Adrenal gland (tissue), 12 donors: Measurements from ENCODE around the gene ROBO2. TPM values are rescaled to one million over a fixed set of nuclear protein-coding genes. Genes with fewer than 3 reads are reported as not detected.

Experiments used
- DNase-seq, 7 donors: peaks; one replicate each; pipeline ENCODE4 v3.0.0-alpha.2; 2019 to 2020
- H3K27ac ChIP-seq, 5 donors: fragments of 200-600 bp; sonication (generic) in 4 of 5; 1 replicate in 3 of 5; 2 replicates in 2 of 5; pipeline versions ENCODE4 v1.5.1 to v1.8.0; 2016 to 2020; ENCODE audit warnings: mild to moderate bottlenecking in 1 of 5
- H3K27me3 ChIP-seq: fragments of 200-600 bp; 2 replicates; pipeline ENCODE4 v1.8.0; 2021
- H3K36me3 ChIP-seq, 2 donors: fragments of 200-600 bp; replicated peaks in 1 of 2; 1 replicate in 1 of 2; 2 replicates in 1 of 2; pipeline versions ENCODE4 v1.5.1 to v1.8.0; 2018 to 2022
- H3K4me1 ChIP-seq, 2 donors: fragments of 200-600 bp; replicated peaks in 1 of 2; 1 replicate in 1 of 2; 2 replicates in 1 of 2; pipeline versions ENCODE4 v1.5.1 to v1.8.0; 2018 to 2021
- H3K4me3 ChIP-seq, 4 donors: fragments of 200-600 bp; sonication (generic) in 3 of 4; one replicate each; pipeline ENCODE4 v1.5.1; 2016 to 2018
- H3K9me3 ChIP-seq, 3 donors: fragments of 200-600 bp; sonication (generic) in 1 of 3; replicated peaks in 1 of 3; 1 replicate in 2 of 3; 2 replicates in 1 of 3; pipeline versions ENCODE4 v1.5.1 to v1.8.0; 2016 to 2021
- POLR2A ChIP-seq, 2 donors: fragments of 450-650 bp; IDR thresholded peaks; one replicate each; pipeline ENCODE4 v1.6.1; 2017; ENCODE audit warnings: antibody characterized with exemption in 2 of 2, mild to moderate bottlenecking in 2 of 2, moderate library complexity in 1 of 2
- WGBS, 4 donors: extraction: QIAGEN DNeasy Blood & Tissue Kit in 2 of 4; methylation state at CpG; one replicate each; pipeline versions ENCODE4 v1.1.5 to v1.1.7; 2013 to 2017; 5-methylcytosine and 5-hydroxymethylcytosine counted together
- intact Hi-C, 2 donors: fragments of 100-400 bp; cut with DNase I; formaldehyde crosslinking; loops; one replicate each; pipeline versions ENCODE4 v1.14.1 to v1.15.0; 2022 to 2023
- polyA plus RNA-seq, 3 donors: library from polyadenylated mRNA; stranded (reverse); fragments of 200-250 nt in 2 of 3; fragments of 350-450 nt in 1 of 3; fragmentation: Illumina TruSeq in 1 of 3; extraction: RNeasy Lipid Tissue Mini Kit (QIAGEN cat#74804) in 1 of 3; gene quantifications; one replicate each; pipeline ENCODE4 v1.2.3, GENCODE V29; 2013 to 2014
- total RNA-seq, 9 donors: library from RNA; depleted of rRNA in 4 of 9; stranded (reverse); fragments of >200 nt in 4 of 9; fragments of 120-200 nt in 1 of 9; fragmentation: NEBNext Ultra II Directional in 1 of 9; extraction: Animal tissue kit (Norgen Biotek cat#: 25700) in 1 of 9; gene quantifications; one replicate each; pipeline versions ENCODE4 v1.1.0 to v1.2.4, GENCODE V29; 2013 to 2023
- TF ChIP-seq, protein P1 (sequence below), 6 experiments: fragments of 450-650 bp in 4 of 6; fragments of 200-600 bp in 2 of 6; sonication (generic) in 1 of 6; IDR thresholded peaks; 1 replicate in 5 of 6; 2 replicates in 1 of 6; pipeline versions ENCODE4 v1.5.1 to v1.8.0; 2016 to 2021; ENCODE audit warnings: antibody characterized with exemption in 6 of 6, mild to moderate bottlenecking in 2 of 6, moderate library complexity in 1 of 6
- donor health status: healthy with polysubstance abuse.
- donor health status: Bipolar disorder and iron deficiency.
- donor health status: DM: yes; HTN: yes; CAD: no.
- donor health status: DM: no; HTN: no; CAD: no.
- donor health status: DM: no; HTN: no; CAD: no.
- donor health status: DM: yes; HTN: yes; CAD: no.

Gene ROBO2
- total and polyA plus RNA-seq, 12 donors: 0.30 to 9.9 (median 2.5) TPM; not detected in 1

DNA sequence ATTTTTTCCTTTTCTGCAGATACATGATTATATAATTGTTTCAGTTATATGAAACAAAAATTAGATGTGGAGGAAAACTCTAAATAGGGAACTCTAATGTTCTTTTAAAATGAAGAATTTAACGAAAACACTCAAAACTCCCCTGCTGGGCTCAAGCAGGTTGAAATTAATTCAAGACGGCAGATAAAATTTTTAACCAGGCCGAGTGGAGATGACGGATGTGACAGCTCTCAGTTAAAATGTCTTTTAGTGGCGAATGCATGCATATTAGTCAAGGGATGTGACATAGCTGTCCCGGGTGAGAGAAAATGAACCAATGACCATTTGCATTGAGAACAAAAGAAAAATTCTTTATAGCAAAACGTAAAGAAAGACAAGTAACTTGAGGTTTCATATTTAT, 110.1 kb downstream of the ROBO2 start:
- 77 to 80% (median 78%) methylated on average over 7 of the region's 7 CpGs for WGBS, 4 donors
- no peak overlapping the region for H3K4me3 ChIP-seq
- intact Hi-C loops: no loop called here

DNA sequence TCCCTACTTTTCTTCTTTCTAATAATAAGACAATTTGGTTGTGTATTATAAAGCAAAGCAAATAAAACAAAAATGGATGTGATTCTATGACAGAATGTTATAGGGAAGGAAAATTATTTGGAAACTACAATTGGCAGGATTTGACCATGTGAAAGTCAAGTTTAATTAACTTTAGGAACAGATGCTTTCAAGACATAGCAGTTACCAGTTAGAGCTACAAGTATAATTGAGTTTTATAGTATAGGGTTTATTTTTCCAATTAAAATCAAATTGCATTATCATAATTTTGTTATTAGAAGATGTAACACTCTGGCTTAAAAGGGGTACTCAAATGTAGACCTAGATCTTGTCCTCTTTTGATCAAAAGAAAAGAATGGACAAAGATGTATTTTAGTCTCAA, 110.9 kb downstream of the ROBO2 start:
- intact Hi-C loops: no loop called here
- no peaks in the 10 kb centered on the region for H3K27me3 ChIP-seq

More for the DNA sequence above, 110.1 kb downstream of the ROBO2 start:
- Histone ChIP-seq H3K9me3 (no peaks in the 10 kb centered on the region), H3K4me1 (no peaks in the 10 kb centered on the region), H3K27ac (no peak overlapping the region), H3K36me3 (no peaks in the 10 kb centered on the region), H3K27me3 (no peaks in the 10 kb centered on the region)
- no peak for DNase-seq
- TF ChIP-seq, protein P1, sequence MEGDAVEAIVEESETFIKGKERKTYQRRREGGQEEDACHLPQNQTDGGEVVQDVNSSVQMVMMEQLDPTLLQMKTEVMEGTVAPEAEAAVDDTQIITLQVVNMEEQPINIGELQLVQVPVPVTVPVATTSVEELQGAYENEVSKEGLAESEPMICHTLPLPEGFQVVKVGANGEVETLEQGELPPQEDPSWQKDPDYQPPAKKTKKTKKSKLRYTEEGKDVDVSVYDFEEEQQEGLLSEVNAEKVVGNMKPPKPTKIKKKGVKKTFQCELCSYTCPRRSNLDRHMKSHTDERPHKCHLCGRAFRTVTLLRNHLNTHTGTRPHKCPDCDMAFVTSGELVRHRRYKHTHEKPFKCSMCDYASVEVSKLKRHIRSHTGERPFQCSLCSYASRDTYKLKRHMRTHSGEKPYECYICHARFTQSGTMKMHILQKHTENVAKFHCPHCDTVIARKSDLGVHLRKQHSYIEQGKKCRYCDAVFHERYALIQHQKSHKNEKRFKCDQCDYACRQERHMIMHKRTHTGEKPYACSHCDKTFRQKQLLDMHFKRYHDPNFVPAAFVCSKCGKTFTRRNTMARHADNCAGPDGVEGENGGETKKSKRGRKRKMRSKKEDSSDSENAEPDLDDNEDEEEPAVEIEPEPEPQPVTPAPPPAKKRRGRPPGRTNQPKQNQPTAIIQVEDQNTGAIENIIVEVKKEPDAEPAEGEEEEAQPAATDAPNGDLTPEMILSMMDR (IDR thresholded peaks at IDR 0.05): no peak
- no peak for TF ChIP-seq POLR2A (IDR thresholded peaks at IDR 0.05)

DNA sequence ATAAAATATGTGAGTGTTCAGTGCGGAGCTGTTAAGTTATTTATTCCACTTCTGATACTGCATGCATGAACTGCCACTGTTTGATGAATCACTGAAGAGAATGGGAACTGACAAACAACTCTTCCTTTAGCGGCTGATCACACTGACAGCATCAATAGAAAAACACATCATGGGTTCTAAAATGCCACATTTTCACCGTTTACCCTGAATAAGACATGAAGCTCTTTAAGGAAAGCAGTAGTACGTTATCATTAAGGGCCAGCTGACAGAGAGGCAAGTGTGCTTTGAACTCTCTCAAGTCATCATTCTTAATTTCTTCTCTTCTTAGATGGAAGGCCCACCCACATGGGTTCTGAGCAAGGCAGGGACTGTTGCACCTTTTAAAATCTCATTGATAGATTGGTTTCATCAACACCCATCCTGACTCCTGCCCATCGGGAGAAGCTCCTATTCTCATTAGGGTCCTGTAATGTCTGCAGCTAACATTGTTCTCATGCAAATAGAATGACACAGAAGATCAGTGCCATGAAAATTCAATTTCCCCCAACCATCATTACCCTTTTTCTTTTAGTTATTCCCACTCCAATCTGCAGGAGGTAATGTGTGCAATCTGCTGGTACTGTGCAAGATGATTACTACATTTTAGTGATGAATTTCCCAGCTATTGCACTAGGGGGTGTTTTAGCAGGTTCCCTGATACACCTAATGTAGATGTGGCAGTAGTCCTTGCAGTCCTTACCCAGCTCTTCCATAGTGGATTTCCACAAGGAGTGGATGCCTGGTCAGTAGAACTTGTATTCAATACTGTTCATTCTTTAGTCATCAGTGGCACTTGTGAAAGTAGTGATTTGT, 119.1 kb downstream of the ROBO2 start:
- H3K27me3 ChIP-seq: no peaks in the 10 kb centered on the region
- TF ChIP-seq, protein P1 (IDR thresholded peaks at IDR 0.05): no peak
- TF ChIP-seq POLR2A (IDR thresholded peaks at IDR 0.05): no peak
- WGBS, 4 donors: 68 to 74% (median 72%) methylated on average over 5 of the region's 5 CpGs
- no peak overlapping the region for H3K4me3 ChIP-seq
- DNase-seq: no peak
- H3K4me1 ChIP-seq: no peaks in the 10 kb centered on the region
- H3K27ac ChIP-seq: no peak overlapping the region
- intact Hi-C loops: no loop called here
- no peaks in the 10 kb centered on the region for H3K9me3 ChIP-seq
- H3K36me3 ChIP-seq: no peaks in the 10 kb centered on the region

More for the DNA sequence above, 110.9 kb downstream of the ROBO2 start:
- H3K36me3 ChIP-seq: no peaks in the 10 kb centered on the region
- H3K9me3 ChIP-seq: no peaks in the 10 kb centered on the region
- no peaks in the 10 kb centered on the region for H3K4me1 ChIP-seq
- H3K4me3 ChIP-seq: no peak overlapping the region
- DNase-seq: no peak
- no peak overlapping the region for H3K27ac ChIP-seq
- TF ChIP-seq POLR2A (IDR thresholded peaks at IDR 0.05): no peak
- TF ChIP-seq, protein P1 (IDR thresholded peaks at IDR 0.05): no peak

DNA sequence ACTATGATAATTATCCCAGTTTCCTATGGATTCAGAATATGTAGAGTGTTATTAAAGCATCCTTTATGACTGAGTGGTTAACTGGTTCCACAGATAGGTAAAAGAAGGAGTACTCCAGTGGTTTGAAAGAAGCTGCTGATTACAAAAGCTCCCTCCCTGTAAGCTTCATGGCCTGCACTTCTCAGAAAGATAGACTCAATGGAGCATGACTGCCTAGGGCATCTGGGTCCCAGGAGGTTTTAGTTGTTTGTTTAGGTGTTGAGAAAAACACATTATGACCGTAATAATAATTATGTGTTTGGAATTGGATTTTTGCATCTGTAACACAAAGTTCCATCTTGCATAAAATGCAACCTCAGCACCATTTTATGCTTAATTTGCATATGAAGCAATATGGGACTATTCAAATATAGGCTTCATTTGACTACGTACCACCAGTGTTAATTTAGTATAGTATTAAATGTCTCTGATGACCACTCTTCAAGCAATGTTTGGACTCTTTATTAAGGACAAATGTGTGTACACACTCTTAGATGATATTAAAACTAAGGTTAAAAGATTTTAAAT, 121.1 kb downstream of the ROBO2 start:
- Histone ChIP-seq H3K27me3 (no peaks in the 10 kb centered on the region), H3K9me3 (no peaks in the 10 kb centered on the region), H3K27ac (no peak overlapping the region), H3K4me1 (no peaks in the 10 kb centered on the region), H3K4me3 (no peak overlapping the region), H3K36me3 (no peaks in the 10 kb centered on the region)
- no peak for DNase-seq
- TF ChIP-seq POLR2A (IDR thresholded peaks at IDR 0.05): no peak
- intact Hi-C loops: no loop called here
- WGBS, 4 donors: 78 to 98% (median 89%) methylated on average over 2 of the region's 2 CpGs
